ENCODE data around the gene SFMBT2. TPM values are rescaled to one million over a fixed set of nuclear protein-coding genes. Genes with fewer than 3 reads are reported as not detected.

SFMBT2 gene
- total RNA-seq, 1 experiment from 2014 or later: 7.4 TPM

- POLR2A ChIA-PET: interaction anchor here (0.8 to 2.5 kb wide), 2 partner anchors 22 to 23 kb away, joined by 5 to 11 read pairs; no protein-coding TSS in a partner anchor
- DNase-seq (ENCODE audit: unreplicated experiment): no peak
- no peak overlapping the region for H3K4me3 Mint-ChIP-seq (ENCODE audit: unreplicated experiment)
- no peaks in the 10 kb centered on the region for H3K9me3 Mint-ChIP-seq (ENCODE audit: unreplicated experiment)
- H3K36me3 Mint-ChIP-seq (ENCODE audit: insufficient read depth, unreplicated experiment): peaks cover 8% of the 10 kb centered on the region
- H3K27me3 Mint-ChIP-seq (ENCODE audit: insufficient read depth, unreplicated experiment): no peaks in the 10 kb centered on the region
- CTCF ChIA-PET: interaction anchor here (1.3 kb wide), 1 partner anchor 655 kb away, joined by 3 read pairs; no protein-coding TSS in a partner anchor
- no peak overlapping the region for H3K27ac Mint-ChIP-seq (ENCODE audit: low read depth, unreplicated experiment)
- TF ChIP-seq CTCF (IDR thresholded peaks at IDR 0.05; ENCODE audit: unreplicated experiment): no peak
- peaks cover 28% of the 10 kb centered on the region for H3K4me1 Mint-ChIP-seq (ENCODE audit: insufficient read depth, unreplicated experiment)
- intact Hi-C loops (cut with micrococcal nuclease): no loop called here
- no TSS peak for BruUV-seq (replicated peaks)
Observed at GRCh38 chr10:7235376-7235775, 175.5 kb downstream of the SFMBT2 start.

DNA sequence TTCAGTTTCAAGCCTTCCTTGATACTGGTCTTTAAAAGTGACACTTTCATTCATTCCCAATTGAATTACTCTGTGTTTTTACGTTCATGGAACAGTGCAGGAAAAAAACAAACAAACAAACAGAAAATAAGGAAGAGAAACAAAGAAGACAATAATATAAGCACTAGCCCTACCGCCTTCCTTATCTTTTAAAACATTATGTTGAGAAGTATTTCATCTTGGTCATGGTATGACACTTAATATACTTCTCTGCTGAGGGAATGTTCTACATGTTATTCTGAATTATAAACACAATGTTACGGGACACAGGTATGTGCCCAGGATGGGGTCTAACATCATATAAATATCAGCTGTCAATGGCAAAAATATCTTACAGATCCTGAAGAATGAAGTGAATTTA is 176.7 kb downstream of the SFMBT2 start:
- peak overlapping the region; percentile 14 for H3K27ac Mint-ChIP-seq (ENCODE audit: low read depth, unreplicated experiment)
- intact Hi-C loops (cut with micrococcal nuclease): no loop called here
- CTCF ChIA-PET: interaction anchor here (0.6 to 1.7 kb wide), 4 partner anchors 25 to 563 kb away, joined by 3 to 8 read pairs (median 4); no protein-coding TSS in a partner anchor
- H3K9me3 Mint-ChIP-seq (ENCODE audit: unreplicated experiment): no peaks in the 10 kb centered on the region
- no peaks in the 10 kb centered on the region for H3K27me3 Mint-ChIP-seq (ENCODE audit: insufficient read depth, unreplicated experiment)
- no TSS peak for BruUV-seq (replicated peaks)
- DNase-seq (ENCODE audit: unreplicated experiment): no peak
- H3K4me1 Mint-ChIP-seq (ENCODE audit: insufficient read depth, unreplicated experiment): peaks cover 28% of the 10 kb centered on the region
- TF ChIP-seq CTCF (IDR thresholded peaks at IDR 0.05; ENCODE audit: unreplicated experiment): no peak
- peaks cover 8% of the 10 kb centered on the region for H3K36me3 Mint-ChIP-seq (ENCODE audit: insufficient read depth, unreplicated experiment)
- POLR2A ChIA-PET: interaction anchor here (1.0 to 2.5 kb wide), 11 partner anchors 9 to 512 kb away, joined by 3 to 11 read pairs (median 5); partner anchors contain the start of gene SFMBT2
- H3K4me3 Mint-ChIP-seq (ENCODE audit: unreplicated experiment): no peak overlapping the region

DNA sequence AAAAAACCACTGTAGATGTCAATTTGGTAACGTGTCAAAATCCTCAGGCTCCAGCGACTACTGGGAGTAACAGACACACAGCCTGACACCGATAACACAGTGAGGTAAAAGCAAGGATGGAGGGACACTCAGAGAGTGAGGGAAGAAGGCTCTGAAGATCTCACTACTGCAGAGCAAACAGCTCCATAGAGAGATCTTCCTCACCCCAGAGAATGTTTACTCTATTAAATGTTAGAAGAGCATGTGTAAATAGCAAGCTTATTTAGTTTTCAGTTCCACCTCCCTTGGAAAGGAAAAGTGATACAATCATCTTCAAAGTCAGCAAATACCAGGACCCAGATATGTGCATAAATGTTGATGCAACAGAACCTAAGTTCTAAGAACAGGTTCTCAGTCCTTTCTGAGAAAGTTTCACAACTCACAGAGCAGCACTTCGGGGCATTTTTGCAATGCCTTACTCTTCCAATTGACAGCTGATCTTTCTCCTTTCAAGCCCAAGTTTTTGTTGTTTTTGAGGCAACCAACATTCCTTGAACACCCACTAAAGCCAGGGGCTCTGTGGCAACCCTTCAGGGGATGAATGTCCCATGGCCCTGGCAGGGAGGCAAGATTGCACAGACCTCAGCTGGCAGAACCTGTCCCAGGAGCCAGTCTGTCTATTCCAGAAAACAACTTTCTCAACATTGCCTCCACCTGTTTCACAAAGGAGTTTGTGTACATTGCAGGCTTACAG is 177.4 kb downstream of the SFMBT2 start:
- no TSS peak for BruUV-seq (replicated peaks)
- DNase-seq (ENCODE audit: unreplicated experiment): peak; percentile 84
- POLR2A ChIA-PET: interaction anchor here (0.7 to 2.5 kb wide), 15 partner anchors 10 to 512 kb away, joined by 3 to 11 read pairs (median 5); partner anchors contain the start of gene SFMBT2
- Mint-ChIP-seq H3K4me1 (ENCODE audit: insufficient read depth, unreplicated experiment) (peaks cover 28% of the 10 kb centered on the region), H3K36me3 (ENCODE audit: insufficient read depth, unreplicated experiment) (peaks cover 8% of the 10 kb centered on the region), H3K4me3 (ENCODE audit: unreplicated experiment) (peak overlapping the region; percentile 26), H3K27me3 (ENCODE audit: insufficient read depth, unreplicated experiment) (no peaks in the 10 kb centered on the region), H3K9me3 (ENCODE audit: unreplicated experiment) (no peaks in the 10 kb centered on the region), H3K27ac (ENCODE audit: low read depth, unreplicated experiment) (peak overlapping the region; percentile 14)
- TF ChIP-seq CTCF (IDR thresholded peaks at IDR 0.05; ENCODE audit: unreplicated experiment): no peak
- CTCF ChIA-PET: interaction anchor here (0.6 to 1.7 kb wide), 4 partner anchors 26 to 563 kb away, joined by 3 to 8 read pairs (median 4); no protein-coding TSS in a partner anchor
- intact Hi-C loops (cut with micrococcal nuclease): no loop called here
